Neural progenitor cell (in vitro differentiated cells): ENCODE data around the gene PSAPL1.

ENCODE experiments used
- EZH2 ChIP-seq: fragments of 200-600 bp; sonication (generic); IDR thresholded peaks from 2 replicates; pipeline ENCODE4 v1.6.1; 2017; ENCODE audit warnings: antibody characterized with exemption, mild to moderate bottlenecking, moderate library complexity
- EZH2phosphoT487 ChIP-seq: fragments of 200-600 bp; sonication (generic); IDR thresholded peaks from 2 replicates; pipeline ENCODE4 v1.6.1; 2017; ENCODE audit warnings: antibody characterized with exemption

- TF ChIP-seq EZH2phosphoT487, result no peak
- TF ChIP-seq EZH2, result no peak
Measured at GRCh38 chr4:7430965-7431695, 3.6 kb downstream of the PSAPL1 start.
